ENCODE measurements around the gene DGKH. TPM values are rescaled to one million over a fixed set of nuclear protein-coding genes. Genes with fewer than 3 reads are reported as not detected.
"Not testable (repeated sequence)": the region's sequence is repeated elsewhere in the genome, so short reads cannot be mapped to it uniquely, and the experiment has no call there.

The DGKH gene
- total RNA-seq, 2 experiments from 2014 or later, result 6.0 TPM

DNA sequence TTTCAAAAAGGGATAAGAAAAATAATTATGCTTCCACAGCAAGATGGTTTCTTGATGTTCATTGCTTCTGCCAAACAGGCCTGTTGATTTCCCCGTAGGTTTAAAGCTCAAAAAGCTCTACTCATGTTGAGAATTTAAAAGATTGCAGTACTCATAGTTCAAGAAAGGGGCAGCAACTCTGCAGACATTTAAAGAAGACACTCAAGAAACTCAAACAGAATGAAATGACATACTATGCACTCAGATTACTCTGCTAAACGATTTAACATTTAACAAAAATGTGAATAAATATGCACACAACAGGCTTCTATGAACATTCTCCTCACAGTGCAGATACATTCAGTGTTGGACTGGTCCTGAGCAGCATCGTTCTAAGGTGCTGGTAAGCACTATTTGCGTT, 22.7 kb downstream of the DGKH start:
- H3K27me3 Mint-ChIP-seq; H3K27ac ChIP-seq (ENCODE audit: low read depth in 1 of 2, low read length in 2 of 2); H3K4me3 ChIP-seq (ENCODE audit: low read length); H3K9me3 ChIP-seq (ENCODE audit: control insufficient read depth in 1 of 2, insufficient read depth in 1 of 2, low read length in 2 of 2); intact Hi-C loops (cut with DNase I, micrococcal nuclease); ATAC-seq (ENCODE audit: poor library complexity); H3K4me1 ChIP-seq (ENCODE audit: insufficient read depth, low read length); H3K27me3 ChIP-seq (ENCODE audit: control insufficient read depth in 1 of 2, insufficient read depth in 2 of 2, low read length in 2 of 2); DNase-seq; H3K36me3 Mint-ChIP-seq (ENCODE audit: low read depth); H3K4me3 Mint-ChIP-seq; H3K36me3 ChIP-seq (ENCODE audit: insufficient read depth, low read length); H3K9me3 Mint-ChIP-seq: not testable (repeated sequence)
- TF ChIP-seq, protein P1, sequence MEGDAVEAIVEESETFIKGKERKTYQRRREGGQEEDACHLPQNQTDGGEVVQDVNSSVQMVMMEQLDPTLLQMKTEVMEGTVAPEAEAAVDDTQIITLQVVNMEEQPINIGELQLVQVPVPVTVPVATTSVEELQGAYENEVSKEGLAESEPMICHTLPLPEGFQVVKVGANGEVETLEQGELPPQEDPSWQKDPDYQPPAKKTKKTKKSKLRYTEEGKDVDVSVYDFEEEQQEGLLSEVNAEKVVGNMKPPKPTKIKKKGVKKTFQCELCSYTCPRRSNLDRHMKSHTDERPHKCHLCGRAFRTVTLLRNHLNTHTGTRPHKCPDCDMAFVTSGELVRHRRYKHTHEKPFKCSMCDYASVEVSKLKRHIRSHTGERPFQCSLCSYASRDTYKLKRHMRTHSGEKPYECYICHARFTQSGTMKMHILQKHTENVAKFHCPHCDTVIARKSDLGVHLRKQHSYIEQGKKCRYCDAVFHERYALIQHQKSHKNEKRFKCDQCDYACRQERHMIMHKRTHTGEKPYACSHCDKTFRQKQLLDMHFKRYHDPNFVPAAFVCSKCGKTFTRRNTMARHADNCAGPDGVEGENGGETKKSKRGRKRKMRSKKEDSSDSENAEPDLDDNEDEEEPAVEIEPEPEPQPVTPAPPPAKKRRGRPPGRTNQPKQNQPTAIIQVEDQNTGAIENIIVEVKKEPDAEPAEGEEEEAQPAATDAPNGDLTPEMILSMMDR (IDR thresholded peaks at IDR 0.05), result peak; percentile 13
- Mint-ChIP-seq H3K4me1 (ENCODE audit: low read depth) (peaks cover 46% of the 10 kb centered on the region), H3K27ac (peak overlapping the region; percentile 57)
- CTCF ChIA-PET, result interaction anchor here (0.7 kb wide), 1 partner anchor 109 kb away, joined by 3 read pairs; no protein-coding TSS in a partner anchor
- POLR2A ChIA-PET, result interaction anchor here (1.5 kb wide), 1 partner anchor 23 kb away, joined by 3 read pairs; no protein-coding TSS in a partner anchor

DNA sequence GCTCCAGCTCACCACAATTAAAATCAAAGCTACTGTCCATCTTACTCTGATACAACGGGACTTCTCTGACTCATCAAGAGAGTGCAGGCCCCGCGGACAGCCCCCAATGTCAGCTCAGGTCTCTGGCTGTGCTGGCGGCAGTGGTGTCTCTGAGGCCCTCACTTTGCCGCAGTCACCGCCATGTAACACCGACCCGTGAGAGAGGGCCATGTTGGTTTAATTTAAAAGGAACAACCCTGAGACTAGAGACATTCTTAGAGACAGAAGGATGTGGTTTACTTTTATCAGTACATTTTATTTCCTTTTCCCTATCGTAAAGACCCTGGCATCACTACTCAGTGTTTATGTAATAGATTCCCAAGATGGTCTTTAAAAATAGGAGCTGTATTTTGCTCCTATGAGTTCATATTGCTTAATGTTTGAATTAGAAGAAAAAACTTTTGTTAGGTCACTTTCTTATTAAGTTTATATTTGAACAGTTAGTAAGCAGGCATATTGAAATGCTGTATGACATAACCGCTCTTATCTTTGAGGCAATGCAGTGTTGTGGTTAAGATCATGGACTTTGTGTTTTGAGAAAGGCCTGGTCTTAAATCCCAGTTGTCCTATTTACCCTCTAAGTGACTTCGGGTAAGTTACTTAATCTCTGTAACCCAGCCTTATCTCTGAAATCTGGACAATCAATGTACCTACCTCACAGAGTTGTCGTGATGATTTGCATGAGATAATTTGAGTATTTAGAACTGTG, 23.4 kb downstream of the DGKH start:
- intact Hi-C loops (cut with DNase I, micrococcal nuclease), result no loop called here
- H3K27ac Mint-ChIP-seq, result peak overlapping the region; percentile 57
- H3K9me3 Mint-ChIP-seq, result no peaks in the 10 kb centered on the region
- peaks cover 46% of the 10 kb centered on the region for H3K4me1 Mint-ChIP-seq (ENCODE audit: low read depth)
- no peaks in the 10 kb centered on the region for H3K27me3 Mint-ChIP-seq
- TF ChIP-seq, protein P1 (IDR thresholded peaks at IDR 0.05), result no peak
- CTCF ChIA-PET, result no interaction called here
- POLR2A ChIA-PET, result interaction anchor here (1.5 kb wide), 1 partner anchor 24 kb away, joined by 3 read pairs; no protein-coding TSS in a partner anchor
- Histone ChIP-seq H3K4me3 (ENCODE audit: low read length) (no peak overlapping the region), H3K27me3 (ENCODE audit: control insufficient read depth in 1 of 2, insufficient read depth in 2 of 2, low read length in 2 of 2) (no peaks in the 10 kb centered on the region), H3K36me3 (ENCODE audit: insufficient read depth, low read length) (no peaks in the 10 kb centered on the region), H3K4me1 (ENCODE audit: insufficient read depth, low read length) (peaks cover 3% of the 10 kb centered on the region), H3K9me3 (ENCODE audit: control insufficient read depth in 1 of 2, insufficient read depth in 1 of 2, low read length in 2 of 2) (no peaks in the 10 kb centered on the region), H3K27ac (ENCODE audit: low read depth in 1 of 2, low read length in 2 of 2) (peak overlapping the region in 1 of 2 donors; percentile 3)
- H3K4me3 Mint-ChIP-seq, result peak overlapping the region; percentile 39
- H3K36me3 Mint-ChIP-seq (ENCODE audit: low read depth), result no peaks in the 10 kb centered on the region
- peak; percentile 51 for ATAC-seq (ENCODE audit: poor library complexity)
- peak in 1 of 14 experiments; percentile 9 for DNase-seq

DNA sequence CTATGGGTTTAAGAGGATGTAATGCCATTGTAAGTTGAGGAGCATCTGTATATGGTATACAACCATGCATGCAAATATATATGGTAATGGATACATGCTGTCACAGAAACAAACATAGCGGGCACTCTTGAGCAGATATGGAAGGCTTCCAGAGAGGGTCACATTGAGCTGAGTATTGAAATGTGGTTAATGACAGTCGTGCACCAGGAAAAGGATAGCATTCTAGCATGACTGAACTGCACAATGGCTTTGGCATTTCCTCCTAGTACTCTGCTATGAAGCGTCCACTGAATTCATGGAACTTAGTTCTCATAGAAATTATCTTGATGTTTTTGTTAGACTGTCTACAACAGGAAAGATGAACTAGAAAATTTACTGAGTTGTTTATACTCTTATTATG, 25.2 kb downstream of the DGKH start:
- ATAC-seq (ENCODE audit: poor library complexity), result no peak
- H3K27ac Mint-ChIP-seq, result no peak overlapping the region
- DNase-seq, result no peak
- no peak overlapping the region for H3K27ac ChIP-seq (ENCODE audit: low read depth in 1 of 2, low read length in 2 of 2)
- TF ChIP-seq, protein P1 (IDR thresholded peaks at IDR 0.05), result no peak
- peaks cover 3% of the 10 kb centered on the region for H3K4me1 ChIP-seq (ENCODE audit: insufficient read depth, low read length)
- CTCF ChIA-PET, result no interaction called here
- no peaks in the 10 kb centered on the region for H3K9me3 ChIP-seq (ENCODE audit: control insufficient read depth in 1 of 2, insufficient read depth in 1 of 2, low read length in 2 of 2)
- no peaks in the 10 kb centered on the region for H3K27me3 ChIP-seq (ENCODE audit: control insufficient read depth in 1 of 2, insufficient read depth in 2 of 2, low read length in 2 of 2)
- POLR2A ChIA-PET, result no interaction called here
- no peaks in the 10 kb centered on the region for H3K9me3 Mint-ChIP-seq
- H3K36me3 Mint-ChIP-seq (ENCODE audit: low read depth), result no peaks in the 10 kb centered on the region
- intact Hi-C loops (cut with DNase I, micrococcal nuclease), result no loop called here
- no peak overlapping the region for H3K4me3 ChIP-seq (ENCODE audit: low read length)
- no peaks in the 10 kb centered on the region for H3K27me3 Mint-ChIP-seq
- H3K36me3 ChIP-seq (ENCODE audit: insufficient read depth, low read length), result no peaks in the 10 kb centered on the region
- H3K4me3 Mint-ChIP-seq, result no peak overlapping the region
- H3K4me1 Mint-ChIP-seq (ENCODE audit: low read depth), result peaks cover 46% of the 10 kb centered on the region
